WTC11 (cell line): Measurements from ENCODE around the gene UPF1. TPM values are rescaled to one million over a fixed set of nuclear protein-coding genes. Genes with fewer than 3 reads are reported as not detected.

Experiments used
- ATAC-seq: fragments of 200-7000 bp; cut with Tn5 transposase; 2 replicates; pipeline ENCODE4 v1.10.0; 2021; ENCODE audit warnings: mild to moderate bottlenecking, moderate library complexity
- CTCF ChIA-PET: fragments of 300-600 bp; sonication (Branson Sonifier 250); formaldehyde crosslinking; loops from one replicate; lab custom pipeline; 2021; ENCODE audit warnings: antibody characterized with exemption; lab: Charles Lee
- POLR2A ChIA-PET: fragments of 350-600 bp; sonication (Branson Sonifier 250); formaldehyde crosslinking; loops from one replicate; lab custom pipeline; 2021; ENCODE audit warnings: antibody characterized with exemption; lab: Charles Lee
- DNase-seq: peaks from one replicate; pipeline ENCODE4 v3.0.0; 2021; ENCODE audit warnings: low spot score
- H3K27ac Mint-ChIP-seq: 2 replicates; pipeline ENCODE4 v1.8.0; 2021; ENCODE audit warnings: mixed read lengths
- H3K27me3 Mint-ChIP-seq: 2 replicates; pipeline ENCODE4 v1.8.0; 2021; ENCODE audit warnings: low read depth, mild to moderate bottlenecking, moderate library complexity, mixed read lengths
- H3K36me3 Mint-ChIP-seq: 2 replicates; pipeline ENCODE4 v1.8.0; 2021; ENCODE audit warnings: mixed read lengths
- H3K4me1 Mint-ChIP-seq: 2 replicates; pipeline ENCODE4 v1.8.0; 2022; ENCODE audit warnings: mixed read lengths
- H3K4me3 Mint-ChIP-seq: 2 replicates; pipeline ENCODE4 v1.8.0; 2021; ENCODE audit warnings: mild to moderate bottlenecking, moderate library complexity, mixed read lengths
- H3K9me3 Mint-ChIP-seq: 2 replicates; pipeline ENCODE4 v1.8.0; 2021; ENCODE audit warnings: mixed read lengths
- ARID4B ChIP-seq: sonication (generic); formaldehyde crosslinking; IDR thresholded peaks from 2 replicates; pipeline ENCODE4 v1.8.0; 2023; ENCODE audit warnings: missing genetic modification reagents, mild to moderate bottlenecking, borderline replicate concordance
- CREM ChIP-seq: sonication (generic); formaldehyde crosslinking; IDR thresholded peaks from 2 replicates; pipeline ENCODE4 v1.8.1; 2022; ENCODE audit warnings: mild to moderate bottlenecking, missing genetic modification reagents, moderate library complexity
- CTCF ChIP-seq: fragments of 200-600 bp; IDR thresholded peaks from 2 replicates; pipeline ENCODE4 v1.8.0; 2022; ENCODE audit warnings: antibody characterized with exemption
- E2F4 ChIP-seq: sonication (generic); formaldehyde crosslinking; IDR thresholded peaks from 2 replicates; pipeline ENCODE4 v1.8.1; 2022; ENCODE audit warnings: low read depth, mild to moderate bottlenecking, moderate library complexity, missing genetic modification reagents, borderline replicate concordance
- ERG ChIP-seq: fragments of 250-450 bp; sonication (Bioruptor Pico); IDR thresholded peaks from 2 replicates; pipeline ENCODE4 v1.8.0; 2021; ENCODE audit warnings: mild to moderate bottlenecking
- GTF2I ChIP-seq: fragments of 250-450 bp; sonication (Bioruptor Pico); conservative IDR thresholded peaks from 2 replicates; pipeline ENCODE4 v1.4.0; 2021; ENCODE audit warnings: mild to moderate bottlenecking
- KAT7 ChIP-seq: sonication (generic); formaldehyde crosslinking; IDR thresholded peaks from 2 replicates; pipeline ENCODE4 v1.8.1; 2023; ENCODE audit warnings: missing genetic modification reagents, mild to moderate bottlenecking, borderline replicate concordance
- PRRX2 ChIP-seq: fragments of 250-450 bp; sonication (Bioruptor Pico); IDR thresholded peaks from 2 replicates; pipeline ENCODE4 v1.8.0; 2021; ENCODE audit warnings: mild to moderate bottlenecking
- STAT6 ChIP-seq: sonication (generic); formaldehyde crosslinking; conservative IDR thresholded peaks from 2 replicates; pipeline ENCODE4 v1.8.1; 2023; ENCODE audit warnings: mild to moderate bottlenecking, low read depth, missing genetic modification reagents, moderate library complexity
- TEAD1 ChIP-seq: sonication (generic); formaldehyde crosslinking; IDR thresholded peaks from 2 replicates; pipeline ENCODE4 v1.8.0; 2022; ENCODE audit warnings: mild to moderate bottlenecking, missing genetic modification reagents
- TP53 ChIP-seq: sonication (generic); formaldehyde crosslinking; IDR thresholded peaks from 2 replicates; pipeline ENCODE4 v1.8.1; 2023; ENCODE audit warnings: mild to moderate bottlenecking, missing genetic modification reagents
- ZNF121 ChIP-seq: sonication (generic); formaldehyde crosslinking; IDR thresholded peaks from 2 replicates; pipeline ENCODE4 v1.8.0; 2023; ENCODE audit warnings: missing genetic modification reagents
- ZNF138 ChIP-seq: sonication (generic); formaldehyde crosslinking; conservative IDR thresholded peaks from 2 replicates; pipeline ENCODE4 v1.8.1; 2022; ENCODE audit warnings: mild to moderate bottlenecking, moderate library complexity, missing genetic modification reagents
- ZNF219 ChIP-seq: sonication (generic); formaldehyde crosslinking; IDR thresholded peaks from 2 replicates; pipeline ENCODE4 v1.8.0; 2023; ENCODE audit warnings: missing genetic modification reagents, mild to moderate bottlenecking, borderline replicate concordance
- ZSCAN18 ChIP-seq: fragments of 250-450 bp; sonication (Bioruptor Pico); IDR thresholded peaks from 2 replicates; pipeline ENCODE4 v2.1.2; 2022; ENCODE audit warnings: mild to moderate bottlenecking, moderate library complexity
- total RNA-seq: library from RNA; stranded (reverse); gene quantifications from 3 replicates; pipeline ENCODE4 v1.2.3, GENCODE V29; 2021

The UPF1 gene
- total RNA-seq, 1 experiment from 2014 or later: 82.5 TPM

GRCh38 chr19:18897094-18898029 is 65.6 kb downstream of the UPF1 start:
- ChIA-PET CTCF (interaction anchor here (0.6 to 3.5 kb wide), 4 partner anchors 22 to 101 kb away, joined by 3 to 35 read pairs (median 4); partner anchors contain the start of genes COPE and DDX49), POLR2A (no interaction called here)
- H3K36me3 Mint-ChIP-seq: peaks cover 5% of the 10 kb centered on the region; the same call in 1 of the 2 replicates

More at GRCh38 chr19:18897094-18898029, 65.6 kb downstream of the UPF1 start:
- H3K27ac Mint-ChIP-seq: no peak overlapping the region
- TF ChIP-seq ARID4B (CRISPR knock-in tag) (no peak), ZNF121 (0 out of 2 replicates have a peak, but pooled peaks have one; percentile 31), GTF2I (CRISPR knock-in tag) (peak; percentile 66), ERG (CRISPR knock-in tag) (no peak), STAT6 (CRISPR knock-in tag) (no peak), CTCF (no peak), PRRX2 (CRISPR knock-in tag) (no peak), E2F4 (CRISPR knock-in tag) (no peak), TEAD1 (no peak), KAT7 (CRISPR knock-in tag) (no peak), ZSCAN18 (CRISPR knock-in tag) (no peak), TP53 (CRISPR knock-in tag) (no peak), ZNF219 (no peak), ZNF138 (CRISPR knock-in tag) (no peak), CREM (CRISPR knock-in tag) (no peak)
- no peaks in the 10 kb centered on the region for H3K4me1 Mint-ChIP-seq
- H3K9me3 Mint-ChIP-seq: no peaks in the 10 kb centered on the region
- DNase-seq (no peak), ATAC-seq (no peak)
- peaks cover 16% of the 10 kb centered on the region for H3K27me3 Mint-ChIP-seq
- H3K4me3 Mint-ChIP-seq: peak overlapping the region; percentile 80
